HCT116 (cell line): ENCODE measurements around the gene MAIP1. TPM values are rescaled to one million over a fixed set of nuclear protein-coding genes. Genes with fewer than 3 reads are reported as not detected.
A peak's percentile ranks its signal among the peaks of the same experiment; 100 is the strongest.

Experiments used
- ATAC-seq: fragments of 200-7000 bp; cut with Tn5 transposase; 2 replicates; pipeline ENCODE4 v1.9.1; 2020; ENCODE audit warnings: mild to moderate bottlenecking, moderate library complexity
- BruUV-seq: library from RNA; stranded (reverse); fragments of 400-500 nt; replicated peaks from 2 replicates; lab custom pipeline; 2021; lab: Mats Ljungman, UMichigan
- CTCF ChIA-PET: fragments of 300-600 bp; sonication (Branson Sonifier 250); formaldehyde crosslinking; loops from one replicate; lab custom pipeline; 2021; ENCODE audit warnings: antibody characterized with exemption; lab: Charles Lee
- POLR2A ChIA-PET: fragments of 300-600, 350-600 bp; sonication (Branson Sonifier 250); formaldehyde crosslinking; loops from one replicate; lab custom pipeline; 2021; ENCODE audit warnings: antibody characterized with exemption; lab: Charles Lee
- RAD21 ChIA-PET, 2 experiments: fragments of 300-600 bp; sonication (Branson Sonifier 250); formaldehyde crosslinking; loops; one replicate each; lab custom pipeline; 2023; ENCODE audit warnings: low total read pairs in 2 of 2; ENCODE audit not compliant: uncharacterized antibody in 2 of 2, unreplicated experiment in 2 of 2, low non-redundant PET in 1 of 2; lab: Charles Lee
- DNase-seq: peaks from one replicate; pipeline ENCODE4 v3.0.0-alpha.2; 2010; ENCODE audit warnings: low read depth, low spot score
- H2AFZ ChIP-seq: fragments of 200-600 bp; shearing (Covaris generic), sonication (generic); 2 replicates; pipeline ENCODE4 v1.6.1; 2017; ENCODE audit warnings: low read depth, mixed run types, mixed read lengths, antibody characterized with exemption, low read length; ENCODE audit not compliant: poor library complexity, severe bottlenecking
- H3K27ac ChIP-seq: 2 replicates; pipeline ENCODE4 v1.5.1; 2012; ENCODE audit warnings: low read depth, low read length
- H3K27me3 ChIP-seq: fragments of 200-600 bp; sonication (generic); 2 replicates; pipeline ENCODE4 v1.6.1; 2016; ENCODE audit warnings: mixed run types, low read length, mixed read lengths; ENCODE audit not compliant: insufficient read depth
- H3K36me3 ChIP-seq, 2 experiments: fragments of 200-500 bp in 1 of 2; fragments of 200-600 bp in 1 of 2; sonication (Bioruptor generic) in 1 of 2; sonication (generic) in 1 of 2; 2 replicates each; pipeline versions ENCODE4 v1.5.1 to v1.6.1; 2014 to 2016; ENCODE audit warnings: low read length in 2 of 2, inconsistent platforms in 1 of 2, mixed read lengths in 1 of 2, mixed run types in 1 of 2; ENCODE audit not compliant: insufficient read depth in 2 of 2, control insufficient read depth in 1 of 2
- H3K4me1 ChIP-seq, 2 experiments: fragments of 200-600 bp in 1 of 2; sonication (generic) in 1 of 2; 2 replicates each; pipeline versions ENCODE4 v1.5.1 to v1.6.1; 2012 to 2017; ENCODE audit warnings: low read length in 2 of 2, inconsistent platforms in 1 of 2, mild to moderate bottlenecking in 1 of 2, mixed read lengths in 1 of 2, mixed run types in 1 of 2, moderate library complexity in 1 of 2; ENCODE audit not compliant: insufficient read depth in 2 of 2, control insufficient read depth in 1 of 2
- H3K4me2 ChIP-seq: fragments of 200-600 bp; sonication (generic); 2 replicates; pipeline ENCODE4 v1.6.1; 2017; ENCODE audit warnings: mixed run types, low read length, mixed read lengths
- H3K4me3 ChIP-seq, 2 experiments: fragments of 200-600 bp in 1 of 2; sonication (generic) in 1 of 2; replicated peaks in 1 of 2; 2 replicates each; pipeline ENCODE4 v1.5.1; 2011 to 2016; ENCODE audit warnings: low read length in 2 of 2, control low read depth in 1 of 2, low read depth in 1 of 2, mild to moderate bottlenecking in 1 of 2, mixed read lengths in 1 of 2, mixed run types in 1 of 2
- H3K79me2 ChIP-seq: fragments of 200-600 bp; sonication (generic); 2 replicates; pipeline ENCODE4 v1.6.1; 2017; ENCODE audit warnings: mild to moderate bottlenecking, mixed run types, low read length, moderate library complexity, mixed read lengths; ENCODE audit not compliant: insufficient read depth
- H3K9ac ChIP-seq: fragments of 200-600 bp; sonication (generic); 2 replicates; pipeline ENCODE4 v1.6.1; 2016; ENCODE audit warnings: low read length, mixed read lengths
- H3K9me2 ChIP-seq: fragments of 200-600 bp; sonication (generic), shearing (Covaris generic); 2 replicates; pipeline ENCODE4 v1.6.1; 2017; ENCODE audit warnings: mixed run types, mild to moderate bottlenecking, moderate library complexity; ENCODE audit not compliant: insufficient read depth
- H3K9me3 ChIP-seq, 2 experiments: fragments of 200-500 bp in 1 of 2; fragments of 200-600 bp in 1 of 2; sonication (Bioruptor generic) in 1 of 2; sonication (generic) in 1 of 2; 2 replicates each; pipeline ENCODE4 v1.6.1; 2014 to 2017; ENCODE audit warnings: low read length in 2 of 2, mixed read lengths in 2 of 2, inconsistent platforms in 1 of 2, low read depth in 1 of 2, mild to moderate bottlenecking in 1 of 2, mixed run types in 1 of 2, moderate library complexity in 1 of 2; ENCODE audit not compliant: control insufficient read depth in 1 of 2, insufficient read depth in 1 of 2
- H4K20me1 ChIP-seq: fragments of 200-600 bp; sonication (generic), shearing (Covaris generic); 2 replicates; pipeline ENCODE4 v1.6.1; 2017; ENCODE audit warnings: mixed run types, mild to moderate bottlenecking, moderate library complexity; ENCODE audit not compliant: insufficient read depth
- EZH2 ChIP-seq: fragments of 200-600 bp; sonication (generic); IDR thresholded peaks from 2 replicates; pipeline ENCODE4 v1.6.1; 2017; ENCODE audit warnings: antibody characterized with exemption, mixed run types
- EZH2phosphoT487 ChIP-seq: fragments of 200-600 bp; IDR thresholded peaks from 2 replicates; pipeline ENCODE4 v1.6.1; 2018; ENCODE audit warnings: antibody characterized with exemption, borderline replicate concordance
- JUND ChIP-seq: IDR thresholded peaks from 2 replicates; pipeline ENCODE4 v1.6.1; 2012
- POLR2AphosphoS5 ChIP-seq: IDR thresholded peaks from 2 replicates; pipeline ENCODE4 v1.6.1; 2011; ENCODE audit warnings: mild to moderate bottlenecking, low read depth, low read length, moderate library complexity
- RAD21 ChIP-seq: IDR thresholded peaks from 2 replicates; pipeline ENCODE4 v1.6.1; 2012; ENCODE audit warnings: low read depth, mild to moderate bottlenecking
- TCF7L2 ChIP-seq: IDR thresholded peaks from 2 replicates; pipeline ENCODE4 v1.7.0; 2011; ENCODE audit warnings: borderline replicate concordance, inconsistent platforms; ENCODE audit not compliant: insufficient read depth, insufficient read length; ENCODE audit errors: extremely low read depth
- YY1 ChIP-seq: IDR thresholded peaks from 2 replicates; pipeline ENCODE4 v1.6.1; 2011; ENCODE audit warnings: low read length, low read depth, moderate library complexity, mild to moderate bottlenecking; ENCODE audit not compliant: insufficient replicate concordance; ENCODE audit errors: extremely low read depth
- ZBTB33 ChIP-seq: IDR thresholded peaks from 2 replicates; pipeline ENCODE4 v1.6.1; 2011; ENCODE audit warnings: mild to moderate bottlenecking, low read length, moderate library complexity; ENCODE audit not compliant: insufficient replicate concordance; ENCODE audit errors: extremely low read depth
- ZFX ChIP-seq: fragments of 450-650 bp; IDR thresholded peaks from 2 replicates; pipeline ENCODE4 v1.6.1; 2017
- ZNF274 ChIP-seq: fragments of 200-500 bp; sonication (Bioruptor generic); IDR thresholded peaks from 2 replicates; pipeline ENCODE4 v1.6.1; 2014; ENCODE audit warnings: mild to moderate bottlenecking, low read depth, low read length, inconsistent platforms
- intact Hi-C: fragments of 100-400 bp; cut with micrococcal nuclease; formaldehyde crosslinking; loops from 2 replicates; pipeline ENCODE4 v1.10.0; 2022
- total RNA-seq: library from RNA; stranded (reverse); gene quantifications from one replicate; pipeline ENCODE4 v1.2.1, GENCODE V29; 2021; ENCODE audit not compliant: unreplicated experiment

The MAIP1 gene
- total RNA-seq, 1 experiment from 2014 or later: 32.5 TPM

- no peak for TF ChIP-seq ZBTB33
- no peak for TF ChIP-seq RAD21
- peak; percentile 19 for TF ChIP-seq TCF7L2
- peak; percentile 91 for TF ChIP-seq YY1
- TF ChIP-seq ZFX: peak; percentile 96
- no peak for TF ChIP-seq EZH2
- no peak for TF ChIP-seq EZH2phosphoT487
- TF ChIP-seq, all 23 proteins: peak for 12
Measured at GRCh38 chr2:199955339-199956061, at the start of gene MAIP1, which contains the start of gene TYW5 (continued).

- Histone ChIP-seq H3K9me3 (no peaks in the 10 kb centered on the region), H3K27ac (no peak overlapping the region), H3K79me2 (peaks cover 10% of the 10 kb centered on the region), H3K9me2 (no peaks in the 10 kb centered on the region), H3K4me2 (no peak overlapping the region), H3K27me3 (no peaks in the 10 kb centered on the region), H4K20me1 (peaks cover 1% of the 10 kb centered on the region; the same call in 1 of the 2 replicates), H3K4me1 (peaks cover 0 to 10% of the 10 kb centered on the region in 2 experiments; a peak in 3 of 4 replicates), H2AFZ (no peak overlapping the region), H3K4me3 (no peak overlapping the region), H3K9ac (no peak overlapping the region), H3K36me3 (no peaks in the 10 kb centered on the region)
- no peak for ATAC-seq
- no peak for TF ChIP-seq JUND
- no peak for TF ChIP-seq ZNF274
- no peak for TF ChIP-seq POLR2AphosphoS5
- DNase-seq: no peak
- ChIA-PET CTCF (interaction anchor here (1.0 kb wide), 1 partner anchor 310 kb away, joined by 3 read pairs; no protein-coding TSS in a partner anchor), RAD21 (no interaction called here), POLR2A (no interaction called here)
- intact Hi-C loops: no loop called here
- BruUV-seq: no TSS peak
Measured at GRCh38 chr2:199907008-199907714, 48.2 kb upstream of the MAIP1 start.
